GM18511 (cell line): ENCODE results near the gene ENPEP.
A peak's percentile ranks its signal among the peaks of the same experiment; 100 is the strongest.
"Not testable (repeated sequence)": the region's sequence is repeated elsewhere in the genome, so short reads cannot be mapped to it uniquely, and the experiment has no call there.

Experiments used
- ATAC-seq: cut with Tn5 transposase; IDR thresholded peaks from one replicate; pipeline ENCODE4 v1.9.1; 2021; ENCODE audit warnings: mild to moderate bottlenecking, moderate library complexity; ENCODE audit not compliant: unreplicated experiment

The ENPEP gene

GRCh38 chr4:110483516-110483915 is 7.6 kb downstream of the ENPEP start:
- ATAC-seq: no peak

DNA sequence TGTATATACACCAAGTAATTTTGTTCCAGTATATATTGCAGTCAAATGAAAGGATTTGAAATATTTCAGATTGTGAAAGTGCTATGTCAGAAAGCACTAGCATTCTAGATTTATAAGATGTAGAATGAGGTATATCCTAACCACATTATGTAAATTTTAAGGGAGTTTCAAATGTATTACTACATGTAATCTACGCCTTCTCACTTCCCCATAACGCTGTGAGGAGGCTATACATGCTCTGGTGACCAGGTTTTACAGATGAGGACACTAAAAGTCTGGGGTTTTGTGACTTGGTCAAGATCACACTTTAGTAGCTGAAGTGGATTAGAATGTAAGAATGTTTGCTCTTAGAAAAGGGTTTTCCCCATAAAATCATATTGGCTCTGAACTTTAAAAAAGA is 8.1 kb downstream of the ENPEP start:
- peak; percentile 99 for ATAC-seq

DNA sequence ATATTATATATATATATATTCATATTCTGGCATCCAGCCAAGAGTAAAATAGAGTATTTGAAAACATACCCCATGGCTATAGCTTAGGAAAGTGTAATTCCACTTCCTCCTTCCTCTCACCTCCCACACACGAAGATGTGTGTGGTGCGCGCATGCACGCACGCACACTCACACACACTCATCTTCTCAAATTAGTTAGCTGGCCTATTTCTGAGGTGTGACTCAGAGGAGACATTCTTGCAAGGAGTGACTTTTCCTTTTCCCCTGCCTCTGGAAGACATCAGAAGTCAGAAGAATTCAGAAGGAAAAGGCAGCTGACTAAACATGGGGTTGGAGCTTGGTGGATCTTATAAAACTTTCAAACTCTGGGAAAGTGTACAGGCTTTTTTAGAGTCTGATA is 8.8 kb downstream of the ENPEP start:
- peak; percentile 37 for ATAC-seq

DNA sequence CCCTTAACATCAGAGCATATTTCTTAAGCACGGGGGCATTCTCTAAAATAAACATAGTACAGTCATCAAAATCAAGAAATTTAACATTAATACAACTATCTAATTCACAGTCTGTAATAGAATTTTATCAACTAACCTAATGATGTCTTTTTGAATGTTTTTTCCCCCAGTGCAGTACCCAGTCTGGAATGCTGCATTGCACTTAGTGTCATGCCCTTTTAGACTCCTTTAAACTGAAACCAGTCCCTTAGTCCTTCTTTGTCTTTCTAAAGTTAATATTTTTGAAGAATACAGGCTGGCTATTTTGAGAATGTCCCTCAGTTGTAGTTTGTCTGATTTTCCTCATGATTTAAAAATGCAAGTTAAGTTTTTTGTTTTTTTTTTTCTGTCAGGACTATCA is 9.5 kb downstream of the ENPEP start:
- no peak for ATAC-seq

DNA sequence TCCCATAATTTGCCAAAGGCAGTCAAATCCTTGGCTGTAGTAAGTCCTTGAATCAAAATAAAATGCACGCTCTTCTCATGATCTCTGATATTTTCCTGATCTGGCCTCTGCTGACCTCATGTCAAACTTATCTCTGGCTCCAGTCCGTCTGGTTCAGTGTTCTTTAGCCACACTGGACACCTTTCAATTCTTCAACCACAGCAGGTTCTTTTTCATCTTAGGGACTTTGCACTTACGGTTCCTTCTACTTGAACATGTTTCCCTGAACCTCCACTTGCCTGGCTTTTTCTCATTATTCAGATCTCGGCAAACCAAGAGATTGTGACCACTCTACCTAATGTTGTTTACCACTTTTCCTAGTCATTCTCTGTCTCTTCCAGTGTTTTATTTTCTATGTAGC is 10.3 kb downstream of the ENPEP start:
- ATAC-seq: no peak

- not testable (repeated sequence) for ATAC-seq
Measured at GRCh38 chr4:110486850-110487249, 10.9 kb downstream of the ENPEP start.

- ATAC-seq: no peak
Measured at GRCh38 chr4:110487873-110488272, 11.9 kb downstream of the ENPEP start.

DNA sequence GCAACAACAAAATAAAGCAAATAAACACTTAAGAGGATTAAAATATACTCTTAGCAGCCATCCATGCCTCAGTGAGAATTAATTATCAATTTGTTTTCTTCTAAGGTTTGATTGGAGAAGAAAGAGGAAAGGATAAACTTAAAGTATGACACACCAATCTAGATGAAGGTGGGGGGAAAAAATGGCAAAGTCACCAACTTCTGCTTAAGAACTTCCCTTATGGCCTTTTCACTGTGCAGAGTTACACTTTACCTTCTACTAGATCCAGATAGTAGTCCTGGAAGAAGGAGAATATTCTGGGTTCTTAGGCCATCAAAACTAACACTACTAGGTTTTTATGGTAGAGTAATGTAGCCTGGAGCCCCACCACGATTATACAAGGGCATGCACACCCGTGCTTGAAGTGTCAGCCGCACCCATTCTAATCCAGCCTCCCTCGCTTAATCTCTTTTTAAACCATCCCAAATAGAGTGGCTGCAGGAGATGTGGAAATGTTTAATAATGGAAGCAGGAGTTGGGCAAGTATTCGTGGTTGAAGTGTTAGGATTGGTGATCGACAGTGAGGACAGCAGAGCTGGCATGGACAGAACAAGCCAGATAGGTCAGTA is 14.1 kb downstream of the ENPEP start:
- no peak for ATAC-seq

- no peak for ATAC-seq
Measured at GRCh38 chr4:110492522-110492921, 16.6 kb downstream of the ENPEP start.

GRCh38 chr4:110493520-110493919 is 17.6 kb downstream of the ENPEP start:
- no peak for ATAC-seq

- ATAC-seq: no peak
Measured at GRCh38 chr4:110498420-110498819, 22.5 kb downstream of the ENPEP start.

GRCh38 chr4:110499126-110499525 is 23.2 kb downstream of the ENPEP start:
- ATAC-seq: no peak

GRCh38 chr4:110501826-110502225 is 25.9 kb downstream of the ENPEP start:
- ATAC-seq: no peak

DNA sequence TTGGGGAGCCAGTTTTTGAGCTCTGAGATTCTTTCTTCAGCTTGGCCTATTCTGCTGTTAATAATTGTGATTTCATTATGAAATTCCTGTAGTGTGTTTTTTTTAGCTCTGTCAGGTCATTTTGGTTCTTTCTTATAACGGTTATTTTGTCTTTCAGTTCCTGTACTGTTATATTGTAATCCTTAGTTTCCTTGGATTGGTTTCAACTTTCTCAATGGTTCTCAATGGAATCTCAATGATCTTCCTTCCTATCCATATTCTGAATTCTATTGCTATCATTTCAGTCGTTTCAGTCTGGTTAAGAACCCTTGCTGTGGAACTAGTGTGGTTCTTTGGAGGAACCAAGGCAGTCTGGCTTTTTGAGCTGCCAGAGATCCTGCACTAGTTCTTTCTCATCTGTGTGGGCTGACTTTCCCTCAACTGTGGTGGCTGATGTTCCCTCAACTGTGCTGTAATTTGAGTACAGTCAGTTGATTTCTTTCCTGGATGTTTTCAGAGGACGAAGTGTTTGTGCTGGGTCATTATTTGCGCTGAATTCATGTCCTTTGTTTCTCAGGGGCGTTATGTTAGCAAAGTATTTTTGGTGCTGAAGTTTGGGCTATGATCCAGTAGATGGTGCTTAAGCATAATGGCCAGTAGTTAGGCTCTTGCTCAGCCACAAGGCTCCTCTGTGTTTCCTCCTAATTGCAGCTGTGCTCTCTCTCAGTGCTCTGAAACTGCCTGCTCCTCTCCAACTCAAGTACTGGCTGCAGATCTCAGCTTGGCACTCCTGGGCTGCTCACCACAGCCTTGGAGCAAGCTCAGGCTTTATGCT is 27.5 kb downstream of the ENPEP start:
- ATAC-seq: peak; percentile 45

GRCh38 chr4:110504084-110504435 is 28.1 kb downstream of the ENPEP start:
- ATAC-seq: no peak

DNA sequence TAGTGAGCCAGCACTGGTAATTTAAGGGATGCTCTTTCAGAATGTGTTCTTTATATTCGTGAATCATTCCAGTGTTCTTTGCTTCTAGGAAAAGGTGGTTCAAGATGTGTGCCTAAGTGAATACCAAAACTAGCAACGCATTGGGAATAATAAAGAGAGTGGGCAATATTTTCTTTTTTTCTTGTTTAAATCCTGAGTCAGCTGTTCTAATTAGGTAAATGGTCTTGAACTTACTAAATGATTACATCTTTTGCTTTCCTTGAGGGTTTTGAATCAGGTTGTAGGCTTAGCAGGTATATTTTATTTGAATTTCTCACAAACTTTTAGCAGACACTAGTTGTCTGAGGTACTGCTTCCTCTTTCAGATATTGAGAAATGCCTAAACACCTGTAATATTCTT is 29.5 kb downstream of the ENPEP start:
- ATAC-seq: no peak

GRCh38 chr4:110508827-110509710 is 33.1 kb downstream of the ENPEP start:
- ATAC-seq: no peak

DNA sequence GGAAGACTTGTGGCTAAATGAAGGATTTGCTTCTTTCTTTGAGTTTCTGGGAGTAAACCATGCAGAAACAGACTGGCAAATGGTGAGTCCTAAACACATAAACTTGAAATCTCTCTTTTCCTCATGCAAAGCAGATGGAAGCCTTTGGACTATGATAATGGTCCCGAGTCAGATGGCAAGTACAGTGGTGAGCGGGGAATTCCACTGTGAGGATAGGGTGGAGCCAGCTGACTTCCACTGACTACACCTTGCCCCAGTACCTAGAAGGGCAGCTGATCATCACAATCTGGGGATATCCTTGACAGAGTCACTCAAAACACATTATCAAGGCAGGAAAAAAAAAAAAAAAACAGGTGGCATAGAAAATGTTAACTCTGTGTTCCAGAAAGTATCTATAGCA is 34.3 kb downstream of the ENPEP start:
- no peak for ATAC-seq

GRCh38 chr4:110510955-110511544 is 35.1 kb downstream of the ENPEP start:
- peak; percentile 67 for ATAC-seq

GRCh38 chr4:110512901-110513300 is 36.9 kb downstream of the ENPEP start:
- no peak for ATAC-seq

- no peak for ATAC-seq
Measured at GRCh38 chr4:110514889-110515479, 39.0 kb downstream of the ENPEP start.
